Measurements from ENCODE around the gene SHC4.

- TF ChIP-seq EHMT2 (IDR thresholded peaks at IDR 0.05; ENCODE audit: borderline replicate concordance, low read depth, low read length), result no peak
- TF ChIP-seq ETV6 (CRISPR knock-in tag; conservative IDR thresholded peaks at IDR 0.05), result no peak
Measured at GRCh38 chr15:48875241-48875960, 88.3 kb downstream of the SHC4 start.
